IPS DF 6.9 (cell line): ENCODE data around the gene WBP1L.
"Not testable (repeated sequence)": the region's sequence is repeated elsewhere in the genome, so short reads cannot be mapped to it uniquely, and the experiment has no call there.

Experiments
- DNase-seq: peaks from one replicate; pipeline ENCODE4 v3.0.0-alpha.2; 2013; ENCODE audit warnings: low read depth, low spot score
- H3K27ac ChIP-seq: one replicate; pipeline ENCODE4 v1.5.1; 2013; ENCODE audit warnings: low read length, control low read depth
- H3K27me3 ChIP-seq: 2 replicates; pipeline ENCODE4 v1.6.1; 2013; ENCODE audit warnings: mild to moderate bottlenecking, low read length; ENCODE audit not compliant: control insufficient read depth, insufficient read depth
- H3K36me3 ChIP-seq: 2 replicates; pipeline ENCODE4 v1.6.1; 2013; ENCODE audit warnings: low read length; ENCODE audit not compliant: control insufficient read depth, insufficient read depth
- H3K4me1 ChIP-seq: 2 replicates; pipeline ENCODE4 v1.6.1; 2013; ENCODE audit warnings: low read length; ENCODE audit not compliant: control insufficient read depth, insufficient read depth
- H3K4me3 ChIP-seq: 2 replicates; pipeline ENCODE4 v1.5.1; 2013; ENCODE audit warnings: mild to moderate bottlenecking, low read length
- H3K9me3 ChIP-seq: 2 replicates; pipeline ENCODE4 v1.6.1; 2013; ENCODE audit warnings: low read length, inconsistent platforms; ENCODE audit not compliant: control insufficient read depth, insufficient read depth
- WGBS: extraction: QIAGEN DNeasy Blood & Tissue Kit; methylation state at CpG from one replicate; pipeline ENCODE4 v1.1.7; 2013; ENCODE audit warnings: mixed read lengths, missing lambda C conversion rate; ENCODE audit not compliant: insufficient read length, insufficient coverage; 5-methylcytosine and 5-hydroxymethylcytosine counted together

WBP1L gene

DNA sequence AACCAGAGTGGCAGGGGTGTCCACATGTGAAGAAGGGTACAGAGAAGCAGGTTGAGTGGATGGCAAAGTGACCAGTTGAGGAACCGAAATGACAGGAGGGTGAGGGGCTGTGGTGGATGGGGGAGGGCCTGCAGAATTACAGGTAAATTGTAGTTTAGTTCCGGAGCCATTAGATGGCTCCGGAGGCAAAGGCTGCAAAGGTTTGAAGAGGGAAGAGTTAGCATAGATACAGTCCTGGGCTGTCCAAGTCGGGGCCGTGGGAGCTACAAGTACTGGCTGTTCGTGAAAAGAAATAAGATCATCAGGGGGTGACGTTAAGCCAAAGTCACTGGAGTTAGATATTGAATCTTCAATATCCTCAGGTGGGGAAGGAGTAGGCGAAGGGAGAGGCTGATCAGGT lies 99.4 kb downstream of the WBP1L start:
- no CpG with 5 or more reads among the region's 8 CpGs for WGBS
- not testable (repeated sequence) for DNase-seq, H3K4me3 ChIP-seq, H3K27me3 ChIP-seq, H3K36me3 ChIP-seq, H3K4me1 ChIP-seq, H3K9me3 ChIP-seq, H3K27ac ChIP-seq

DNA sequence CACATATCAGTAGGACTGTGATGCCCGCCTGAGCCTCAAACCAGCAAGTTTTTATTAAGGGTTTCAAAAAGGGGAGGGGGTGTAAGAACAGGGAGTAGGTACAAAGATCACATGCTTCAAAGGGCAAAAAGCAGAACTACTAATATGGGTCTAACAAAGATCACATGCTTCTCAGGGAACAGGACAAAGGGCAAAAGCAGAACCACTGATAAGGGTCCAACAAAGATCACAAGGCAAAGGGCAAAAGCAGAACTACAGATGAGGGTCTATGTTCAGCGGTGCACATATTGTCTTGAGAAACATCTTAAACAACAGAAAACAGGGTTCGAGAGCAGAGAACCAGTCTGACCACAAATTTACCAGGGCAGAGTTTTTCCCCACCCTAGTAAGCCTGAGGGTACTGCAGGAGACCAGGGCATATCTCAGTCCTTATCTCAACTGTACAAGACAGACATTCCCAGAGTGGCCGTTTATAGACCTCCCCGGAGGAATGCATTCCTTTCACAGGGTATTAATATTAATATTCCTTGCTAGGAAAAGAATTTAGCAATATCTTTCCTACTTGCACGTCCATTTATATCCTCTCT lies 100.5 kb downstream of the WBP1L start:
- H3K27ac ChIP-seq, H3K4me3 ChIP-seq, H3K36me3 ChIP-seq, DNase-seq, H3K27me3 ChIP-seq, H3K9me3 ChIP-seq, H3K4me1 ChIP-seq: not testable (repeated sequence)
- no CpG with 5 or more reads among the region's 6 CpGs for WGBS

DNA sequence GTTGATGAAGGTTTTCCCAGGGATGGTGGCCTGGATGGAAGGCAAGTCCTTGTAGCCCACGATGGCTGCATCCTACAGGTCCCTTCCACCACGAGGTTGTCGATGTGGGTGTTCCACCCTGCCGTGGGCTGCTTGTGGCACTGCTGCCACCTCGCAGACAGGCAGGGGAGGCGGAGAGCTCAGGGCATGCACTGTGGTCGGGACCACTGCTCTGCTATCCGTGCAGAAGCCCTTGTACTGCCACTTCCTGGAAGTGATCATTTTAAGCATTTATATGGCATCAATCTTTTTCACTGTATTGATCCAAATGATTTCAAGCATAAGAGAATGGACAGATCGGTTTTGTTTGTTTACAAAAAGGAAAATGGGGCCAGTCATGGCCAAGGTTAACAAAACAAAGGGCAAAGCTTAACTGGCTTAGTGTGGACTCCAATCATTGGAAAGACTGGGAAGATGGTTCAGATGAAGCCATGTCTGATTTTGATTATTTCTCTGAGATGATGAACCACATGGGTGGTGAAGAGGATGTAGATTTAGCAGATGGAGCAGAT lies 101.7 kb downstream of the WBP1L start:
- no CpG with 5 or more reads among the region's 9 CpGs for WGBS
- Histone ChIP-seq H3K27me3 (no peaks in the 10 kb centered on the region), H3K9me3 (0 out of 2 replicates have a peak, but pooled peaks cover 1% of the 10 kb centered on the region), H3K27ac (no peak overlapping the region), H3K4me1 (0 out of 2 replicates have a peak, but pooled peaks cover 1% of the 10 kb centered on the region), H3K4me3 (no peak overlapping the region), H3K36me3 (no peaks in the 10 kb centered on the region)
- no peak for DNase-seq

DNA sequence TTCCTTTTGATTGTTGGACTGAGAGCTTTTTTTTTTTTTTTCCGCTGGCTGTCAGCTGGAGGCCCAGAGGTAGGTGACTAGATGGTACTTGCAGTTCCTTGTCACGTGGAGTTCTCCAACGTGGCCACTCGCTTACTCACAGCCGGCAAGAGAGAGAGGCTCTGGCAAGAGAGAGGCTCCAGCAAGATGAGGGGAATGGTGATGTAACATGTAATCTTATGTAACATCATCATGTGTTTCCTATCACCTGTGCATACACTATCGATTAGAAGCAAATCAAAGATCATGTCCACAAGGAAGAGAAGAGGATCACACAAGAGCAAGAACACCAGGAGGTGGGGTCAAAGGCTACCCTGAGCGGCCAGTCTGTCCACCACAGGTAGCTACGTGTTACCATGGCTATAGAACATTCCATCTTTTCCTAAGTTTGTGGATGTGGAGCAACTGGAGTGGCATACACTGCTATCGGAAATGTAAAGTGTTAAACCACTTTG lies 106.3 kb downstream of the WBP1L start:
- no peaks in the 10 kb centered on the region for H3K27me3 ChIP-seq
- 0 out of 2 replicates have a peak, but pooled peaks cover 1% of the 10 kb centered on the region for H3K9me3 ChIP-seq
- no peak overlapping the region for H3K27ac ChIP-seq
- H3K4me1 ChIP-seq, result 0 out of 2 replicates have a peak, but pooled peaks cover 1% of the 10 kb centered on the region
- no peak for DNase-seq
- no peaks in the 10 kb centered on the region for H3K36me3 ChIP-seq
- no CpG with 5 or more reads among the region's 9 CpGs for WGBS
- H3K4me3 ChIP-seq, result no peak overlapping the region

DNA sequence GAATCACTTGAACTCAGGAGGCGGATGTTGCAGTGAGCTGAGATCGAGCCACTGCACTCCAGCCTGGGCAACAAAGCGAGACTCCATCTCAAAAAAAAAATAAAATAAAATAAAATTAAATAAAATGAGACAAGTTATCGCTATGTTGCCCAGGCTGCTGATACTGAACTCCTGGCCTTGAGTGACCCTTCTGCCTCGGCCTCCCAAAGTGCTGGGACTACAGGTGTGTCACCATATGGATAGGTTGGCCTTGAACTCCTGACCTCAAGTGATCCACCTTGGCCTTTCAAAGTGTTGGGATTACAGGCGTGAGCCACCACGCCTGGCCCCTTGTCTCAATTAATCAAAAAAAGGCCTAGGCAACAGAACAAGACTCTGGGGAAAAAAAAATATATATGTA lies 109.5 kb downstream of the WBP1L start:
- not testable (repeated sequence) for H3K27ac ChIP-seq, H3K27me3 ChIP-seq, H3K4me3 ChIP-seq, H3K4me1 ChIP-seq, H3K36me3 ChIP-seq, H3K9me3 ChIP-seq, DNase-seq
- WGBS, result no CpG with 5 or more reads among the region's 7 CpGs

DNA sequence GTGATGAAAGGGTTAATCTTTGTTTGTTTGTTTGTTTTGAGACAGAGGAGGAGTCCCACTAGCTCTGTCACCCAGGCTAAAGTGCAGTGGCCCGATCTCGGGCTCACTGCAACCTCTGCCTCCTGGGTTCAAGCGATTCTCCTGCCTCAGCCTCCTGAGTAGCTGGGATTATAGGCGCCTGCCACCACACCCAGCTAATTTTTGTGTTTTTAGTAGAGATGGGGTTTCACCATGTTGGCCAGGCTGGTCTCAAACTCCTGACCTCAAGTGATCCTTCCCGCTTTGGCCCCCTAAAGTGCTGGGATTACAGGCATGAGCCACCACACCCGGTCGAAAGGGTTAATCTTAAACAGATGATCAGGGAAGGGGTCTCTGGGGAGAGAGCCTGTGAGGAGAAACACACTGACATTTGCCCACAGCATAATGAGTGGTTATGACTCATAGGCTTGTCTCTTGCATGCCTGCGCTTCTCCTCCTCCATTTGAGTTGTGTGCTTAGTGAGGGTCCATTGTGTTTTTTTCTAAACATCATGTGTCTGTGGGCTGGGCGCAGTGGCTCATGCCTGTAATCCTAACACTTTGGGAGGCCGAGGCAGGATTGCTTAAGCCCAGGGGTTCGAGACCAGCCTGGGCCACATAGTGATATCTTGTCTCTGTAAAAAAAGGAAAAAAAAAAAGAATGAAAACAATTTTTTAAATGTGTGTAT lies 112.1 kb downstream of the WBP1L start:
- H3K4me1 ChIP-seq, H3K27ac ChIP-seq, H3K4me3 ChIP-seq, H3K27me3 ChIP-seq, H3K36me3 ChIP-seq, H3K9me3 ChIP-seq, DNase-seq: not testable (repeated sequence)
- no CpG with 5 or more reads among the region's 11 CpGs for WGBS

DNA sequence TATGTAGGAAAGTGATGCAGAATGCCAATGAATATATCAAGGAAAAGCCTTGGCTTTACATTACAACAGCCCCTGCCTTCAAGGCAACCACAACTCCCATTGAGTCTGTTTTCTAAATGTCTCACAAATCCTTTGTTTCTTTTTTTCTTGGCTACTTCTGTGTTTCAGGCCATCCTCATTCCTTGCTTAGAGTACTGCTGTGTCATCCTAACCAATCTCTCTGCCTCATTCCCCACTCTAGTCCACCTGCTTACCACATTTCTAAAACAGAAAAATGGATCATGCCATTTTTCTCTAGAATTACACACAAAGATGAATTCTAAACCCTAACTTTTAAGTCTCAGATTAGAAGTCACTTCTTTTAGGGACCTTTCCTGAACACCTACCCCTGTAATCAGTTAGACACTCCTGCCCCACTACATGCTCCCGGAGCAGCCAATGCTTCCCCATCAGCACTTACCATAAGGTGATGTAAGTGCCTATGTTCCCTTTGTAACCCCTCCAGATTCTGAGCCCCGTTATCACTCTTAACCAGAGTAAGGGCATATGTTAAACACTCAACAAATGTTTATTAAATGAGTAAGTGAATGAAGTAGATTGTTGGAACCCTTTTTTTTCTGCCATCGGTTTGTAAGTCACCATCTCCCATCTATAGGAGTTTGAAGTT lies 113.1 kb downstream of the WBP1L start:
- Histone ChIP-seq H3K27ac (no peak overlapping the region), H3K9me3 (no peaks in the 10 kb centered on the region), H3K36me3 (no peaks in the 10 kb centered on the region), H3K4me1 (no peaks in the 10 kb centered on the region; the same call in 1 of the 2 replicates), H3K27me3 (no peaks in the 10 kb centered on the region), H3K4me3 (no peak overlapping the region)
- WGBS, result no CpG with 5 or more reads among the region's 3 CpGs
- no peak for DNase-seq

DNA sequence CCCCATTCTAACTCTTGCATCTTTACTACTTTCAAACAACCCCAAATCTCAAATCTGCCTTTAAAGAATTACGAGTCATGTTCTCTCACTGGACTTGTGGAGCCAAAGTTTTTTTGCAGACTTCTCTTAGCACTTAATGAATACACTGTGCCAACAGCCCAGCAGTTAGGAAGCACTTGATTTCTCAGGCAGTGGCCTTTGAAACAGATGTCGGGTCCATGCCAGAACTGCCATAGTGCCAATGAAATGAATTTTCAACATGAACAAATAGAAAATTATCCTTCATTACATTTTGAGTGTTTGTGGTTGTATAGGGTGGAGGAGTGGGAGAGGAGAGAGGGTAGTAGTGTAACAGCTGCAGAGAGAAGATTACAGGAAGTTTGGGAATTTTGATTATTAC lies 116.2 kb downstream of the WBP1L start:
- Histone ChIP-seq H3K27ac (no peak overlapping the region), H3K4me1 (no peaks in the 10 kb centered on the region; the same call in 1 of the 2 replicates), H3K4me3 (no peak overlapping the region), H3K27me3 (no peaks in the 10 kb centered on the region), H3K9me3 (no peaks in the 10 kb centered on the region), H3K36me3 (no peaks in the 10 kb centered on the region)
- WGBS, result 100% methylated on average over 1 of the region's 2 CpGs
- DNase-seq, result no peak

DNA sequence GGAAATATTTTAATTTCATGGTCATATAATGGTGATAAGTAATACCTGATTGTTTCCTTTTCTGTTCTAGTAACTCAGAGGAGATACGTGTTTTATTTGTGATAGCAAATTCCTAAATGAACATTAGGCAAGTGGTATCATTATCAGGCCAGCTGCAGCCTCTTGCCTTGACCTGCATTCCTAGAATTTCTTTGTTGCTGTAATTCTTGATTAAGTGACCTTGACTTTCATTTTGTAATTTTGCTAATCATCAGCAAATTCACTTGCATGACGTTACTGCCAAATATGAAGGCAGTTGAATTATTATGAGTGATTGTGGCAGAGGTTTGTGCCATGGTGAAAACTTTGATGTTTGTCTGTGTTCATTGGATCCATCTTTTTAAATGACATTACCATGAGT lies 119.9 kb downstream of the WBP1L start:
- Histone ChIP-seq H3K27ac (no peak overlapping the region), H3K4me3 (no peak overlapping the region), H3K36me3 (no peaks in the 10 kb centered on the region), H3K9me3 (no peaks in the 10 kb centered on the region), H3K27me3 (no peaks in the 10 kb centered on the region), H3K4me1 (no peaks in the 10 kb centered on the region)
- no peak for DNase-seq
- WGBS, result no CpG with 5 or more reads among the region's 2 CpGs

DNA sequence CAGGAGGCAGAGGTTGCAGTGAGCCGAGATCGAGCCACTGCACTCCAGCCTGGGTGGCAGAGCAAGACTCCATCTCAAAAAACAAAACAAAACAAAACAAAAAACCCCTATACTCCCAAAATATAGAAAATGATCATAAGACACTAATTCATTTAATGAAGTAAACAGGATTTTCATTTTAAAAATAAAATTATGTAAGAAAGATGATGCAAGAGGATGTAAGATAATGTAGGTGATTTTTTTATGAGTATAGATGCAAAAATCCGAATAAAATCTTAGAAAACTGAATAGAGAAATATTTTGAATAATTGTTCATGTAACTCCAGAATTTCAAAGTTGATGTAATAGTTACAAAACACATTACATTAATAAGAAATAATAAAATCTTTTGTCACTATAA lies 121.9 kb downstream of the WBP1L start:
- Histone ChIP-seq H3K4me3 (no peak overlapping the region), H3K9me3 (no peaks in the 10 kb centered on the region), H3K36me3 (no peaks in the 10 kb centered on the region), H3K27ac (no peak overlapping the region), H3K4me1 (0 out of 2 replicates have a peak, but pooled peaks cover under 1% of the 10 kb centered on the region), H3K27me3 (no peaks in the 10 kb centered on the region)
- WGBS, result 100% methylated on average over 1 of the region's 3 CpGs
- DNase-seq, result no peak
